ENCODE results near the gene UGT1A6. TPM values are rescaled to one million over a fixed set of nuclear protein-coding genes. Genes with fewer than 3 reads are reported as not detected.

UGT1A6 gene
- total RNA-seq, 1 donor from 2014 or later, result not detected

- Mint-ChIP-seq H3K4me3 (no peak overlapping the region), H3K9me3 (no peaks in the 10 kb centered on the region), H3K4me1 (no peaks in the 10 kb centered on the region), H3K36me3 (ENCODE audit: low read depth) (no peaks in the 10 kb centered on the region), H3K27me3 (ENCODE audit: low read depth) (no peaks in the 10 kb centered on the region), H3K27ac (ENCODE audit: unreplicated experiment) (no peak overlapping the region)
- DNase-seq (ENCODE audit: low read depth, low spot score), result no peak
- no peak for TF ChIP-seq CTCF (conservative IDR thresholded peaks at IDR 0.05)
Measured at GRCh38 chr2:233810385-233810784, 117.7 kb downstream of the UGT1A6 start.

DNA sequence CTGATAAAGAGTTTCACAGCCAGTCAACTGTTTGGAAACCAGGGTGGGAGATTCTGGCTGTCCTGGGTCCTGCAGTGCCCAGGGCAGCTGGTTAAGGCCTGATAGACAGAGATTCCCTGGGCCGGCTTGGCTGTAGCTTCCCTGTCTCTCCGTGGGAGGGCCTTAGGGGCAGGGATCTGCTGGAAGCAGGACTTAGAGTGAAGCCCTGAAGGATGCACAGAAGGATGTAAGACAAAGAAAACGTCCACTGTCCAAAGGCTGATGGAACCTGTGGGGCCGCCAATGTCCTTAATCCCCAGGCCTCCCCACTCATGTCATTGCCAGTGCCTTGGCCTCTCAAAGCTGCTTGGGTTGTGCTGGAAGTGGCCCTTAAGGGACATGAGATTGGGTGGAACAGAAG, 118.4 kb downstream of the UGT1A6 start:
- no peak for DNase-seq (ENCODE audit: low read depth, low spot score)
- Mint-ChIP-seq H3K27me3 (ENCODE audit: low read depth) (no peaks in the 10 kb centered on the region), H3K4me1 (peaks cover 2% of the 10 kb centered on the region), H3K36me3 (ENCODE audit: low read depth) (no peaks in the 10 kb centered on the region), H3K4me3 (no peak overlapping the region), H3K27ac (ENCODE audit: unreplicated experiment) (no peak overlapping the region), H3K9me3 (no peaks in the 10 kb centered on the region)
- no peak for TF ChIP-seq CTCF (conservative IDR thresholded peaks at IDR 0.05)

GRCh38 chr2:233811732-233812131, 119.0 kb downstream of the UGT1A6 start:
- no peak overlapping the region for H3K27ac Mint-ChIP-seq (ENCODE audit: unreplicated experiment)
- no peak for TF ChIP-seq CTCF (conservative IDR thresholded peaks at IDR 0.05)
- no peak overlapping the region for H3K4me3 Mint-ChIP-seq

GRCh38 chr2:233813236-233814055, 120.8 kb downstream of the UGT1A6 start:
- TF ChIP-seq CTCF (conservative IDR thresholded peaks at IDR 0.05), result no peak
- Mint-ChIP-seq H3K9me3 (no peaks in the 10 kb centered on the region), H3K27me3 (ENCODE audit: low read depth) (no peaks in the 10 kb centered on the region), H3K4me3 (no peak overlapping the region), H3K27ac (ENCODE audit: unreplicated experiment) (no peak overlapping the region), H3K4me1 (peaks cover 12% of the 10 kb centered on the region), H3K36me3 (ENCODE audit: low read depth) (no peaks in the 10 kb centered on the region)
- no peak for DNase-seq (ENCODE audit: low read depth, low spot score)

More at GRCh38 chr2:233811732-233812131, 119.0 kb downstream of the UGT1A6 start:
- Mint-ChIP-seq H3K27me3 (ENCODE audit: low read depth) (no peaks in the 10 kb centered on the region), H3K9me3 (no peaks in the 10 kb centered on the region), H3K36me3 (ENCODE audit: low read depth) (no peaks in the 10 kb centered on the region), H3K4me1 (peaks cover 8% of the 10 kb centered on the region)
- no peak for DNase-seq (ENCODE audit: low read depth, low spot score)

- TF ChIP-seq CTCF (conservative IDR thresholded peaks at IDR 0.05), result no peak
- no peaks in the 10 kb centered on the region for H3K36me3 Mint-ChIP-seq (ENCODE audit: low read depth)
- no peaks in the 10 kb centered on the region for H3K27me3 Mint-ChIP-seq (ENCODE audit: low read depth)
- DNase-seq (ENCODE audit: low read depth, low spot score), result no peak
- H3K27ac Mint-ChIP-seq (ENCODE audit: unreplicated experiment), result no peak overlapping the region
- no peaks in the 10 kb centered on the region for H3K9me3 Mint-ChIP-seq
- no peak overlapping the region for H3K4me3 Mint-ChIP-seq
- H3K4me1 Mint-ChIP-seq, result peaks cover 12% of the 10 kb centered on the region
Measured at GRCh38 chr2:233814056-233814835, 121.6 kb downstream of the UGT1A6 start.

Measured in neural crest cell (in vitro differentiated cells).